CD4-positive, alpha-beta T cell treated with Interleukin-6 at 100 ng/mL for 8 hours (primary cell): Measurements from ENCODE around the gene FAM3D.
"Not testable (repeated sequence)": the region's sequence is repeated elsewhere in the genome, so short reads cannot be mapped to it uniquely, and the experiment has no call there.

ENCODE experiments used
- DNase-seq: peaks from one replicate; pipeline ENCODE4 v3.0.0-alpha.2; 2020; ENCODE audit warnings: mixed read lengths, low spot score

FAM3D gene

GRCh38 chr3:58666683-58667082, at the start of gene FAM3D:
Gene FAM3D (minus strand): TSS chr3:58666774. CDS start chr3:58655563, 11,211 bp downstream.
- no peak for DNase-seq

GRCh38 chr3:58713715-58714401, 47.3 kb upstream of the FAM3D start:
- DNase-seq, result no peak

GRCh38 chr3:58711871-58712270, 45.3 kb upstream of the FAM3D start:
- DNase-seq, result no peak

- DNase-seq, result not testable (repeated sequence)
These were observed 42.4 kb upstream of the FAM3D start for GRCh38 chr3:58708983-58709382.

GRCh38 chr3:58708116-58708791, 41.7 kb upstream of the FAM3D start:
- DNase-seq, result no peak

- no peak for DNase-seq
These were observed 40.9 kb upstream of the FAM3D start for GRCh38 chr3:58707390-58707930.

GRCh38 chr3:58706395-58707167, 40.0 kb upstream of the FAM3D start:
- DNase-seq, result no peak

- no peak for DNase-seq
These were observed 38.2 kb upstream of the FAM3D start for GRCh38 chr3:58704745-58705144.

- not testable (repeated sequence) for DNase-seq
These were observed 37.7 kb upstream of the FAM3D start for GRCh38 chr3:58704304-58704703.

- no peak for DNase-seq
These were observed 31.7 kb upstream of the FAM3D start for GRCh38 chr3:58698246-58698645.

- DNase-seq, result no peak
These were observed 31.0 kb upstream of the FAM3D start for GRCh38 chr3:58697561-58697960.

- not testable (repeated sequence) for DNase-seq
These were observed 30.2 kb upstream of the FAM3D start for GRCh38 chr3:58696813-58697212.

- no peak for DNase-seq
These were observed 29.5 kb upstream of the FAM3D start for GRCh38 chr3:58696093-58696492.

GRCh38 chr3:58695284-58695683, 28.7 kb upstream of the FAM3D start:
- not testable (repeated sequence) for DNase-seq

GRCh38 chr3:58693940-58694850, 27.6 kb upstream of the FAM3D start:
- no peak for DNase-seq

- DNase-seq, result no peak
These were observed 25.9 kb upstream of the FAM3D start for GRCh38 chr3:58692484-58692883.

- no peak for DNase-seq
These were observed 25.4 kb upstream of the FAM3D start for GRCh38 chr3:58691997-58692396.

GRCh38 chr3:58690490-58690889, 23.9 kb upstream of the FAM3D start:
- no peak for DNase-seq

- no peak for DNase-seq
These were observed 22.0 kb upstream of the FAM3D start for GRCh38 chr3:58688574-58688973.

GRCh38 chr3:58686847-58687246, 20.3 kb upstream of the FAM3D start:
- no peak for DNase-seq

- no peak for DNase-seq
These were observed 19.1 kb upstream of the FAM3D start for GRCh38 chr3:58685641-58686040.

- no peak for DNase-seq
These were observed 16.9 kb upstream of the FAM3D start for GRCh38 chr3:58683466-58683865.
